ENCODE results near the gene AMHR2.

Gene AMHR2

DNA sequence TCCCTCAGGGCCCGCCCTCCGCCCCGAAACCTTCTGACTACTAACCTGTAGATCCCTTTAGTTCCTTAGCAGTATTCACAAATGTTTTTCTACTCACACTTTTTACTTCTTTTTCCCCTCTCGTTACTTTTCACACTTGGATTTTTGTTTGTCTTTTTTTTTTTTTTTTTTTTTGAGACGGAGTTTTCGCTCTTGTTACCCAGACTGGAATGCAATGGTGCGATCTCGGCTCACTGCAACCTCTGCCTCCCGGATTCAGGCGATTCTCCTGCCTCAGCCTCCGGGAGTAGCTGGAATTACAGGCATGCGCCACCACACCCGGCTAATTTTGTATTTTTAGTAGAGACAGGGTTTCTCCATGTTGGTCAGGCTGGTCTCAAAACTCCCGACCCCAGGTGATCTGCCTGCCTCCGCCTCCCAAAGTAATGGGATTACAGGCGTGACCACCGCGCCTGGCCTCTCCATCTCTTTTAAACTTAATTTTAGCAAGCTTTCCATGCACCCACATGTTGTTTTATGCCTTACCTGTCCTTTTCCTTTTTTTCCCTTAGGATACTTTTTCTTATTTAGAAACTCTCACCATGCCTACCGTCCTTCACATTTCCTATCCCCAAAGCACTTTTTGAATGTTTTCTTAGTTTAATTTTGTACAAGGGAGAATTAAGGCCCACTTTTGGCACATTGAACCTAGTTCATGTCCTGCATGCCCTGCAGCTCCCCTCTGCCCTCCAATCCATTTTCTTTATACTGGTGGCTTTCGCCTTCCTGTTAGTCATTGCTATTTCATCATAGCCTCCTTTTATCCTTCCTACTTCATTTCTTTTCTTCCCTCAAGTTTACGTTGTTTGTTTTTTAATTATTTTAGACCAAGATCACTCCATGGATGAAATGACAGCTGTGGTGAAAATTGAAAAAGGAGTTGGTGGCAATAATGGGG lies 42.6 kb upstream of the AMHR2 start (continued):
- no peak for TF ChIP-seq TCF7L2 (IDR thresholded peaks at IDR 0.05; ENCODE audit: borderline replicate concordance, low read depth, low read length)
- TF ChIP-seq ZNF174 (tag by site-specific recombination; IDR thresholded peaks at IDR 0.05), result no peak
- TF ChIP-seq ZNF473 (tag by site-specific recombination; IDR thresholded peaks at IDR 0.05), result no peak
- TF ChIP-seq ZNF23 (tag by site-specific recombination; IDR thresholded peaks at IDR 0.05; ENCODE audit: borderline replicate concordance), result no peak
- no peak for TF ChIP-seq ZNF768 (tag by site-specific recombination; IDR thresholded peaks at IDR 0.05)
- TF ChIP-seq ZSCAN4 (tag by site-specific recombination; IDR thresholded peaks at IDR 0.05), result 0 out of 2 replicates have a peak, but pooled peaks have one; percentile 8
- no peak for TF ChIP-seq ZNF132 (tag by site-specific recombination; IDR thresholded peaks at IDR 0.05; ENCODE audit: borderline replicate concordance)
- no peak for TF ChIP-seq ZFP41 (tag by site-specific recombination; IDR thresholded peaks at IDR 0.05; ENCODE audit: borderline replicate concordance)
- no peak for TF ChIP-seq ZNF146 (tag by site-specific recombination; IDR thresholded peaks at IDR 0.05)
- TF ChIP-seq EGR2 (tag by site-specific recombination; IDR thresholded peaks at IDR 0.05; ENCODE audit: low read depth), result no peak
- TF ChIP-seq SP2 (tag by site-specific recombination; IDR thresholded peaks at IDR 0.05), result peak; percentile 66
- TF ChIP-seq PRDM10 (tag by site-specific recombination; IDR thresholded peaks at IDR 0.05), result peak; percentile 95
- TF ChIP-seq ZNF521 (tag by site-specific recombination; IDR thresholded peaks at IDR 0.05), result no peak
- TF ChIP-seq ZNF514 (tag by site-specific recombination; IDR thresholded peaks at IDR 0.05), result no peak
- peak; percentile 87 for TF ChIP-seq ZBTB17 (tag by site-specific recombination; IDR thresholded peaks at IDR 0.05)
- peak; percentile 16; the same call in 1 of the 2 replicates for TF ChIP-seq ZXDB (tag by site-specific recombination; IDR thresholded peaks at IDR 0.05)
- TF ChIP-seq OVOL3 (tag by site-specific recombination; IDR thresholded peaks at IDR 0.05), result no peak
- no peak for TF ChIP-seq ZNF138 (tag by site-specific recombination; IDR thresholded peaks at IDR 0.05; ENCODE audit: borderline replicate concordance)
- no peak for TF ChIP-seq ZSCAN23 (tag by site-specific recombination; IDR thresholded peaks at IDR 0.05)
- peak; percentile 44; the same call in 1 of the 2 replicates for TF ChIP-seq SP7 (tag by site-specific recombination; IDR thresholded peaks at IDR 0.05)
- TF ChIP-seq PRDM1 (tag by site-specific recombination; IDR thresholded peaks at IDR 0.05), result peak; percentile 65
- TF ChIP-seq BCL11A (tag by site-specific recombination; IDR thresholded peaks at IDR 0.05; ENCODE audit: low read depth), result no peak
- no peak for TF ChIP-seq ZNF530 (tag by site-specific recombination; IDR thresholded peaks at IDR 0.05; ENCODE audit: low read depth)
- TF ChIP-seq REPIN1 (tag by site-specific recombination; IDR thresholded peaks at IDR 0.05; ENCODE audit: low read depth), result no peak
- peak; percentile 97 for TF ChIP-seq ZNF335 (tag by site-specific recombination; conservative IDR thresholded peaks at IDR 0.05)
- TF ChIP-seq, protein P1, sequence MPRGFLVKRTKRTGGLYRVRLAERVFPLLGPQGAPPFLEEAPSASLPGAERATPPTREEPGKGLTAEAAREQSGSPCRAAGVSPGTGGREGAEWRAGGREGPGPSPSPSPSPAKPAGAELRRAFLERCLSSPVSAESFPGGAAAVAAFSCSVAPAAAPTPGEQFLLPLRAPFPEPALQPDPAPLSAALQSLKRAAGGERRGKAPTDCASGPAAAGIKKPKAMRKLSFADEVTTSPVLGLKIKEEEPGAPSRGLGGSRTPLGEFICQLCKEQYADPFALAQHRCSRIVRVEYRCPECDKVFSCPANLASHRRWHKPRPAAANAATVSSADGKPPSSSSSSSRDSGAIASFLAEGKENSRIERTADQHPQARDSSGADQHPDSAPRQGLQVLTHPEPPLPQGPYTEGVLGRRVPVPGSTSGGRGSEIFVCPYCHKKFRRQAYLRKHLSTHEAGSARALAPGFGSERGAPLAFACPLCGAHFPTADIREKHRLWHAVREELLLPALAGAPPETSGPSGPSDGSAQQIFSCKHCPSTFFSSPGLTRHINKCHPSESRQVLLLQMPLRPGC (tag by site-specific recombination; IDR thresholded peaks at IDR 0.05), result no peak
- no peak for TF ChIP-seq ZNF140 (tag by site-specific recombination; IDR thresholded peaks at IDR 0.05)
- TF ChIP-seq ZNF19 (tag by site-specific recombination; IDR thresholded peaks at IDR 0.05; ENCODE audit: low read depth), result no peak
- no peak for TF ChIP-seq ZNF623 (tag by site-specific recombination; IDR thresholded peaks at IDR 0.05)
- no peak for TF ChIP-seq ZNF529 (tag by site-specific recombination; IDR thresholded peaks at IDR 0.05; ENCODE audit: insufficient replicate concordance)
- no peak for TF ChIP-seq ZNF155 (tag by site-specific recombination; IDR thresholded peaks at IDR 0.05)
- TF ChIP-seq HOXD13 (CRISPR knock-in tag; IDR thresholded peaks at IDR 0.05; ENCODE audit: borderline replicate concordance), result no peak
- TF ChIP-seq ZNF416 (tag by site-specific recombination; IDR thresholded peaks at IDR 0.05), result no peak
- peak; percentile 89 for TF ChIP-seq ZNF600 (tag by site-specific recombination; IDR thresholded peaks at IDR 0.05)
- TF ChIP-seq ZNF184 (tag by site-specific recombination; IDR thresholded peaks at IDR 0.05), result no peak

Data from HEK293 (cell line).